HEK293T (cell line): ENCODE results near the gene LIPK.

ENCODE experiments used
- CTCF ChIA-PET: fragments of 350-600 bp; formaldehyde crosslinking; extraction: SDS; loops from one replicate; lab custom pipeline; 2021; ENCODE audit warnings: antibody characterized with exemption, inconsistent platforms; lab: Yijun Ruan, JAX
- POLR2A ChIA-PET: fragments of 350-600 bp; formaldehyde crosslinking; extraction: SDS; loops from one replicate; lab custom pipeline; 2020; ENCODE audit warnings: antibody characterized with exemption, inconsistent platforms; lab: Yijun Ruan, JAX
- DNase-seq: peaks from one replicate; pipeline ENCODE4 v3.0.0; 2012; ENCODE audit warnings: mixed read lengths; ENCODE audit errors: extremely low spot score
- ARNT ChIP-seq: fragments of 450-650 bp; IDR thresholded peaks from 2 replicates; pipeline ENCODE4 v1.6.1; 2017; ENCODE audit warnings: mild to moderate bottlenecking
- BHLHE40 ChIP-seq: fragments of 450-650 bp; IDR thresholded peaks from 2 replicates; pipeline ENCODE4 v1.6.1; 2016; ENCODE audit warnings: mild to moderate bottlenecking, moderate library complexity, borderline replicate concordance
- CTBP1 ChIP-seq: fragments of 450-650 bp; IDR thresholded peaks from 2 replicates; pipeline ENCODE4 v1.6.1; 2016; ENCODE audit warnings: borderline replicate concordance
- ELF4 ChIP-seq: fragments of 450-650 bp; IDR thresholded peaks from 2 replicates; pipeline ENCODE4 v1.6.1; 2017; ENCODE audit warnings: antibody characterized with exemption
- FOXA1 ChIP-seq: fragments of 450-650 bp; IDR thresholded peaks from 2 replicates; pipeline ENCODE4 v1.6.1; 2016; ENCODE audit warnings: mild to moderate bottlenecking
- FOXK2 ChIP-seq: fragments of 450-650 bp; IDR thresholded peaks from 2 replicates; pipeline ENCODE4 v1.6.1; 2016; ENCODE audit warnings: mild to moderate bottlenecking
- FOXM1 ChIP-seq: fragments of 450-650 bp; IDR thresholded peaks from 2 replicates; pipeline ENCODE4 v1.6.1; 2017; ENCODE audit warnings: mild to moderate bottlenecking, borderline replicate concordance
- HDGF ChIP-seq: fragments of 450-650 bp; IDR thresholded peaks from 2 replicates; pipeline ENCODE4 v1.6.1; 2017; ENCODE audit warnings: antibody characterized with exemption, borderline replicate concordance
- L3MBTL2 ChIP-seq: fragments of 450-650 bp; conservative IDR thresholded peaks from 2 replicates; pipeline ENCODE4 v1.6.1; 2016; ENCODE audit warnings: mild to moderate bottlenecking
- LEF1 ChIP-seq: fragments of 450-650 bp; IDR thresholded peaks from 2 replicates; pipeline ENCODE4 v1.6.1; 2017; ENCODE audit warnings: mild to moderate bottlenecking, borderline replicate concordance
- NFRKB ChIP-seq: fragments of 450-650 bp; IDR thresholded peaks from 2 replicates; pipeline ENCODE4 v1.6.1; 2016; ENCODE audit warnings: mild to moderate bottlenecking, moderate library complexity
- PKNOX1 ChIP-seq: fragments of 450-650 bp; IDR thresholded peaks from 2 replicates; pipeline ENCODE4 v1.6.1; 2016
- SP1 ChIP-seq: fragments of 450-650 bp; IDR thresholded peaks from 2 replicates; pipeline ENCODE4 v1.6.1; 2017
- SUZ12 ChIP-seq: fragments of 450-650 bp; IDR thresholded peaks from 2 replicates; pipeline ENCODE4 v1.6.1; 2016; ENCODE audit warnings: mild to moderate bottlenecking
- TARDBP ChIP-seq: fragments of 450-650 bp; IDR thresholded peaks from 2 replicates; pipeline ENCODE4 v1.6.1; 2016
- ZNF384 ChIP-seq: fragments of 450-650 bp; IDR thresholded peaks from 2 replicates; pipeline ENCODE4 v1.6.1; 2016

LIPK gene

DNA sequence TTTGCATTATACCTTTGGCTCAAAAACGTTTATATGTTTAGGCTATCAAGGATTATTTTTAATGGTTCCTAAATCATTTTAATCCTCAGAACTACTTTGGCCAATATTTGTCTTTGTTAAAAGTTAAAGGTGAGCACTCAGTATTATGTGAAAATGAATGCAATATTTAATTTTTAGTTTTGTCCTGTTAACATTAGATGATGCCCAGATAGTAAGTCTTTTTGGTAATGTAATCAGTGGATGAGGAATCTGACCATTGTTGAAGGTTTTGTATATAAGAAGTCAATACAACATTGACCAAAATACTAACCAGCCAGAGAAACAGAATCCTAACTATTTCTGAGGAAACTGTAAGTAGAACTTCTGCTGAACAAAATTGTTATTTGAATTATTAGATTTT lies 41.9 kb upstream of the LIPK start, which contains the start of gene LIPF:
Gene LIPF, plus strand, starts transcription at position 301 of the 400 bp plus-strand sequence. CDS start 2,856 bp downstream, outside the sequence.
- no peak for DNase-seq
- CTCF ChIA-PET = no interaction called here

GRCh38 chr10:88668465-88668864 lies 37.6 kb upstream of the LIPK start:
- ChIA-PET POLR2A (no interaction called here), CTCF (interaction anchor here (0.7 kb wide), 1 partner anchor 107 kb away, joined by 3 read pairs; no protein-coding TSS in a partner anchor)
- TF ChIP-seq BHLHE40 (no peak), ELF4 (no peak), HDGF (no peak), ZNF384 (no peak), SP1 (no peak)
- no peak for DNase-seq

More for the DNA sequence above, 41.9 kb upstream of the LIPK start, which contains the start of gene LIPF:
- TF ChIP-seq ZNF384 (no peak), HDGF (no peak), FOXK2 (no peak), SUZ12 (no peak), FOXA1 (no peak), TARDBP (no peak), SP1 (no peak), NFRKB (no peak), FOXM1 (no peak), BHLHE40 (no peak), PKNOX1 (no peak), ARNT (no peak), ELF4 (no peak), LEF1 (no peak), L3MBTL2 (no peak), CTBP1 (no peak)
- POLR2A ChIA-PET = no interaction called here

GRCh38 chr10:88670497-88670896 lies 35.6 kb upstream of the LIPK start:
- DNase-seq = no peak
- ChIA-PET POLR2A (no interaction called here), CTCF (no interaction called here)
- TF ChIP-seq BHLHE40 = no peak
- TF ChIP-seq NFRKB = no peak
- no peak for TF ChIP-seq FOXK2
- TF ChIP-seq LEF1 = no peak
- no peak for TF ChIP-seq ZNF384
- TF ChIP-seq TARDBP = no peak
- TF ChIP-seq ARNT = no peak

DNA sequence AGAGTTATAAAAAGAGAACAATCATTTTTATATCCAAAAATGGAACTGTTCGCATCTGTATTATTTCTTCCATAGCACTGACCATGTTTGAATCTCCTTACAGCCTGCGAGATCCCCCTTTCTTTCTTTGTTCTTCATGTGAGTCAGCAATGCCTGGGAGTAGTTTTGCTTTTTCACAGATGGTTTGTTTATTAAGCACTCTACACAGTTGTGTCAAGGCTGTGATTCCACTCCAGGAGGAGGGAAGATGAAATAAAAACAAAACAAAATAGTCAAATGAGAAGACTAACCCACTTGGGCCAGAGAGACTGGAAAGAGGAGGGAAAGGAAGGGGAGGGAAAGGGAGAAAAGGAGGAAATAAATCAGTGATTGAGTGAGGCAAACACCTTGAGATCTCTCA lies 34.0 kb upstream of the LIPK start:
- POLR2A ChIA-PET = no interaction called here
- CTCF ChIA-PET = no interaction called here
- TF ChIP-seq HDGF = no peak
- TF ChIP-seq TARDBP = no peak
- no peak for TF ChIP-seq ZNF384
- TF ChIP-seq ELF4 = no peak
- TF ChIP-seq L3MBTL2 = no peak
- TF ChIP-seq FOXA1 = no peak
- TF ChIP-seq SUZ12 = no peak
- no peak for TF ChIP-seq SP1
- TF ChIP-seq FOXM1 = no peak
- no peak for TF ChIP-seq CTBP1
- TF ChIP-seq BHLHE40 = no peak
- no peak for TF ChIP-seq FOXK2
- TF ChIP-seq PKNOX1 = no peak
- no peak for TF ChIP-seq LEF1
- TF ChIP-seq NFRKB = no peak
- no peak for TF ChIP-seq ARNT
- no peak for DNase-seq

- CTCF ChIA-PET = interaction anchor here (1.2 kb wide), 1 partner anchor 17 kb away, joined by 3 read pairs; no protein-coding TSS in a partner anchor
These were observed 29.6 kb upstream of the LIPK start for GRCh38 chr10:88676283-88677060.

DNA sequence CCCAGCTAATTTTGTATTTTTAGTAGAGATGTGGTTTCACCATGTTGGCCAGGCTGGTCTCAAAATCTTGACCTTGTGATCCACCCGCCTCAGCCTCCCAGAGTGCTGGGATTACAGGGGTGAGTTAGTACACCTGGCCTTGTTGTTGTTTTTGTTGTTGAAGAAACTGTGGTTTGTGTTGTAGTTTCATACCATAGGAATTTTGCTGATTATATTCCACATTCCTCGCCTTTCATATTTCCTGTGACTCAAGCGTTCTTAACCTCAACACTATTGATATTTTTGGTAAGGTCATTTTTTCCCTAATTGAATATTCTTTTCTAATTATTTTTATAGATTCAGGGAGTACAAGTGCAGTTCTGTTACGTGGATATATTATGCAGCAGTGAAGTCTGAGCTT lies 25.1 kb upstream of the LIPK start:
- CTCF ChIA-PET = no interaction called here
- DNase-seq = no peak
- POLR2A ChIA-PET = no interaction called here
- TF ChIP-seq FOXA1 = no peak
- TF ChIP-seq SP1 = no peak
- no peak for TF ChIP-seq TARDBP
- TF ChIP-seq ELF4 = no peak
- no peak for TF ChIP-seq L3MBTL2
- TF ChIP-seq PKNOX1 = no peak
- TF ChIP-seq BHLHE40 = no peak
- no peak for TF ChIP-seq HDGF
- no peak for TF ChIP-seq FOXK2
- no peak for TF ChIP-seq NFRKB
- TF ChIP-seq LEF1 = no peak
- TF ChIP-seq ZNF384 = no peak
- no peak for TF ChIP-seq ARNT
- no peak for TF ChIP-seq CTBP1
- TF ChIP-seq SUZ12 = no peak
- TF ChIP-seq FOXM1 = no peak

More at GRCh38 chr10:88676283-88677060, 29.6 kb upstream of the LIPK start:
- TF ChIP-seq ZNF384 (no peak), HDGF (no peak), L3MBTL2 (no peak), PKNOX1 (no peak), ELF4 (no peak), FOXK2 (no peak), LEF1 (no peak)
- DNase-seq = no peak
- POLR2A ChIA-PET = no interaction called here
